Measurements from ENCODE around the gene KITLG. TPM values are rescaled to one million over a fixed set of nuclear protein-coding genes. Genes with fewer than 3 reads are reported as not detected.
"Not testable (repeated sequence)": the region's sequence is repeated elsewhere in the genome, so short reads cannot be mapped to it uniquely, and the experiment has no call there.

KITLG gene
- total RNA-seq, 2 donors from 2014 or later: 32.8 to 37.1 TPM

DNA sequence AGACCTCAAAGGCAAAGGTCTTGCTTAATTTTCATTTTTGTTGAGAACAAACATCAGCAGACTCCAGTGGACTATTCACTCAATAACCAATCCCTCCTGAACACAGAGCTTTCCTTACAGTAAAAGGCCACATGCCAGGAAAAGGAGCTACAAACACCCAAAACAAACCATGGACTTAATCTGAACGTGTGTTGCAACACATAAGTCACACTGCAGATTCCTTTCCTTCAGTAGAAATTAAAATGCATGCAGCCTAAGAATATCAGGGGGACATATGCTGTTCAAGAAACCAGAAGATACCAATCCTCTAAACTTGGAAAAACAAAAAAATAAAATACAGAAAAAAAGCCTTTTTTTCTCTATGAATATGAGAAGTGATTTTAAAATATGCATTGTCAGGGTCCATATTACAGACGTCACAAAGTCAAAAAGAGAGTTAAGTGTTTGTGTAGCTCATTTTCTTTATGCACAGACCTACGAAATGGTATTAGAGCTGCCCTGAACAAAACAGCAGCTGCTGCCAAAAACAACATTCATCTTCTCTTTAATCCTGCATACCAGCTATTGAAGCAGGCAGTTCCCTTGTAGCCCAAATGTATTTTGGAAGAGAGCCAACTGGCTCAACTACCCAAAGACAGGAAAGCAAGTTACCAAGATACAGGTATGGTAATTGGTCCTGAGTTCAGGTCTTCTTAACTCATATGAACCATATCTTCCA is 26.2 kb downstream of the KITLG start:
- no peaks in the 10 kb centered on the region for H3K9me3 ChIP-seq
- intact Hi-C loops (cut with DNase I): no loop called here
- no peaks in the 10 kb centered on the region for H3K36me3 ChIP-seq
- no peaks in the 10 kb centered on the region for H3K27me3 ChIP-seq
- peaks cover 17% of the 10 kb centered on the region for H3K4me1 ChIP-seq
- DNase-seq: no peak
- H3K9ac ChIP-seq (ENCODE audit: low read depth in 2 of 2, low read length in 2 of 2): no peak overlapping the region
- no peak overlapping the region for H3K4me3 ChIP-seq
- peak overlapping the region; percentile 1 for H3K27ac ChIP-seq
- TF ChIP-seq, protein P1, sequence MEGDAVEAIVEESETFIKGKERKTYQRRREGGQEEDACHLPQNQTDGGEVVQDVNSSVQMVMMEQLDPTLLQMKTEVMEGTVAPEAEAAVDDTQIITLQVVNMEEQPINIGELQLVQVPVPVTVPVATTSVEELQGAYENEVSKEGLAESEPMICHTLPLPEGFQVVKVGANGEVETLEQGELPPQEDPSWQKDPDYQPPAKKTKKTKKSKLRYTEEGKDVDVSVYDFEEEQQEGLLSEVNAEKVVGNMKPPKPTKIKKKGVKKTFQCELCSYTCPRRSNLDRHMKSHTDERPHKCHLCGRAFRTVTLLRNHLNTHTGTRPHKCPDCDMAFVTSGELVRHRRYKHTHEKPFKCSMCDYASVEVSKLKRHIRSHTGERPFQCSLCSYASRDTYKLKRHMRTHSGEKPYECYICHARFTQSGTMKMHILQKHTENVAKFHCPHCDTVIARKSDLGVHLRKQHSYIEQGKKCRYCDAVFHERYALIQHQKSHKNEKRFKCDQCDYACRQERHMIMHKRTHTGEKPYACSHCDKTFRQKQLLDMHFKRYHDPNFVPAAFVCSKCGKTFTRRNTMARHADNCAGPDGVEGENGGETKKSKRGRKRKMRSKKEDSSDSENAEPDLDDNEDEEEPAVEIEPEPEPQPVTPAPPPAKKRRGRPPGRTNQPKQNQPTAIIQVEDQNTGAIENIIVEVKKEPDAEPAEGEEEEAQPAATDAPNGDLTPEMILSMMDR (IDR thresholded peaks at IDR 0.05): no peak

DNA sequence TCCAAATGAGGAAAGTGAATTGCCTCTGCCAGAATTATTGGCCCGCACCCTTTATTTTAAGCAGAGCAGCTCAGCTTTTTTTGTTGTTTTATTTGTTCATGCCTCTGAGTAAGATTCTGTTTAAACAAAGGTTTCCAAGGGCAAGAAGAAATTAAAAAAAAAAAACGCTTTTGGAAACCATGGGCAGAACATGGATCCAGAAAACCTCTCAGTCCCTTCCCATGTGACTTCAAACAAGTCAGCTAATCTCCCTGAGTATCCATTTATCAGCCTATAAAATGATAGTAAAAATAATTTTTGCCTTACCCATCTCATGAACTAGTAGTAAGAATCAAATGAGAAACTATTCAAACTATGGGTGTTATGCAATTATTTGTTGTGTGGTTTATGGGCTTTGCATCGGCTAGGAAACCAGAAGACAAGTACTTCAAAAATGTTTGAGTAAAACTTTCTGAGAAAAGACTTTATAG is 27.6 kb downstream of the KITLG start:
- H3K27me3 ChIP-seq: no peaks in the 10 kb centered on the region
- H3K4me3 ChIP-seq: no peak overlapping the region
- H3K9ac ChIP-seq (ENCODE audit: low read depth in 2 of 2, low read length in 2 of 2): no peak overlapping the region
- no peaks in the 10 kb centered on the region for H3K36me3 ChIP-seq
- no peaks in the 10 kb centered on the region for H3K9me3 ChIP-seq
- intact Hi-C loops (cut with DNase I): no loop called here
- DNase-seq: no peak
- H3K4me1 ChIP-seq: peaks cover 17% of the 10 kb centered on the region
- TF ChIP-seq, protein P1 (IDR thresholded peaks at IDR 0.05): no peak
- no peak overlapping the region for H3K27ac ChIP-seq

DNA sequence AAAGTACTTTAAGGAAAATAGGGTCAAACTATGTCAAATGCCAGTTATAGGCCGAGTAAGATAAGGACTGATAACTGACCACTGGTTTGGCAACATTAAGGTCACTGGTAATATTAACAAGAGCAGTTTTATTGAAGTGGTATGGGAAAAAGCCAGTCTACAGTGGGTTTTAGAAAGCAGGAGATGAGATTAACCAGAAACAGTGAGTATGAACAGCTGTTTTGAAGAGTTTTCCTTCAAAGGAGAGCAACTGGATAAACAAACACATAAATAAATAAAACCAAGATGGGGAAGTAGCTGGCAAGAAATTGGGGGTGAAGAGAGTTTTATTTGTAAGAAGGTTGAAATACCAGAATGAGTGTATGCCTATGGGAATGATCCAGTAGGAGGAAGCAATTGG is 30.3 kb downstream of the KITLG start:
- no peak overlapping the region for H3K27ac ChIP-seq
- intact Hi-C loops (cut with DNase I): no loop called here
- no peaks in the 10 kb centered on the region for H3K27me3 ChIP-seq

DNA sequence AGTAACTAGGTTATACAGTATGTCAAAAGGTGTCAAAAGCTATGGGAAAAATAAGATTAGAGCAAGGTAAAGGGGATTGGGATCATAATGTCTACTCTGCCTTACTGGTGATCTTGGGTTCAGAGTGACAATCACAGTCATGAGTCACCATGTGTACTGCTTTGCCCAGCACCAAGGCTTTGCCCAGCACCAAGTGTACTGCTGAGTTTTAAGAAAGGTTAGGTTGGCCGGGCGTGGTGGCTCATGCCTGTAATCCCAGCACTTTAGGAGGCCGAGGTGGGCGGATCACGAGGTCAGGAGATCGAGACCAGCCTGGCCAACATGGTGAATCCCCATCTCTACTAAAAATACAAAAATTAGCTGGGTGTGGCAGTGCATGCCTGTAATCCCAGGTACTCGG is 32.3 kb downstream of the KITLG start:
- DNase-seq; H3K27ac ChIP-seq; intact Hi-C loops (cut with DNase I); H3K4me1 ChIP-seq; H3K9me3 ChIP-seq; H3K27me3 ChIP-seq; H3K9ac ChIP-seq (ENCODE audit: low read depth in 2 of 2, low read length in 2 of 2); H3K4me3 ChIP-seq; H3K36me3 ChIP-seq: not testable (repeated sequence)

More for the DNA sequence above, 30.3 kb downstream of the KITLG start:
- no peak overlapping the region for H3K4me3 ChIP-seq
- no peaks in the 10 kb centered on the region for H3K9me3 ChIP-seq
- peaks cover 13% of the 10 kb centered on the region for H3K4me1 ChIP-seq
- no peak for DNase-seq
- TF ChIP-seq, protein P1 (IDR thresholded peaks at IDR 0.05): no peak
- H3K36me3 ChIP-seq: no peaks in the 10 kb centered on the region
- H3K9ac ChIP-seq (ENCODE audit: low read depth in 2 of 2, low read length in 2 of 2): no peak overlapping the region

DNA sequence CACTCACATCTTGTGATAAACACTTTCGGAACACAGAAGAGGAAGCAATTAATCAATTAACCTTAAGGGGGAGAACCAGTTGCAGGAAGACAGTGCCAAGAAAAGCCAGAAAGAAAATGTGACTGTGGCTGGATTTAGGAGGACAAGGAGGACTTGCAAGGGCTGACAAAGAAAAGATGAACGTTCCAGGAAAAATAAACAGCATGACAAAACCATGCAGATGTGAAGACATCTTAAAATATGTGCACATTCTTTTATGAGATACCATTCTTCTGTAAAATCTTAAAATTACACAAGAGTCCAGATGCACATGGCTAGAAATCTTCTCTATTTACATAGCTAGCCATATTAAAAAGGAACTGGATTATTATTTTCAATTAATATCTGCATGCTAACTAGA is 33.4 kb downstream of the KITLG start:
- no peak overlapping the region for H3K9ac ChIP-seq (ENCODE audit: low read depth in 2 of 2, low read length in 2 of 2)
- DNase-seq: no peak
- TF ChIP-seq, protein P1 (IDR thresholded peaks at IDR 0.05): no peak

DNA sequence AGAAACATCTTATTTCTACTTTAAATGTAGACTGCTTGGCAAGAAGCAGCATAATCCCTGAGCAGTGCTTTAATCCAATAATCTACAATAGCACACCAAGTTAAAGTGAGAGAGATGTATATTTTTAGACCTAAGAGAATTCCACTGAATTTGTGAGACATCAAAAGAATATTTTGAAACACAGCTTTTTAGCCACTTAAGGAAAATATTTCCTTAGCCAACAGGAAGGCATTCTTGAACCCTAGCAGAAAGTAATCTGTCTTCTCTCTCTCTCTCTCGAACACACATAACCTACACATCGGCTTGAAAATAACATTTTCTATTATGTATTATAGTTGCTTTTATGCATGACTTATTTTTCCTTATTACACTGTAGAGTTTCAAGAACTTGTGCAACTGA is 34.0 kb downstream of the KITLG start:
- TF ChIP-seq, protein P1 (IDR thresholded peaks at IDR 0.05): no peak
- DNase-seq: no peak
- H3K9ac ChIP-seq (ENCODE audit: low read depth in 2 of 2, low read length in 2 of 2): no peak overlapping the region
- no peaks in the 10 kb centered on the region for H3K36me3 ChIP-seq
- H3K4me1 ChIP-seq: no peaks in the 10 kb centered on the region
- no peak overlapping the region for H3K27ac ChIP-seq
- no peak overlapping the region for H3K4me3 ChIP-seq
- intact Hi-C loops (cut with DNase I): no loop called here
- no peaks in the 10 kb centered on the region for H3K27me3 ChIP-seq
- H3K9me3 ChIP-seq: no peaks in the 10 kb centered on the region

More for the DNA sequence above, 33.4 kb downstream of the KITLG start:
- no peaks in the 10 kb centered on the region for H3K4me1 ChIP-seq
- intact Hi-C loops (cut with DNase I): no loop called here
- H3K27ac ChIP-seq: no peak overlapping the region
- no peaks in the 10 kb centered on the region for H3K36me3 ChIP-seq
- H3K9me3 ChIP-seq: no peaks in the 10 kb centered on the region
- no peaks in the 10 kb centered on the region for H3K27me3 ChIP-seq
- no peak overlapping the region for H3K4me3 ChIP-seq
